ENCODE measurements around the gene GATAD2A.

DNA sequence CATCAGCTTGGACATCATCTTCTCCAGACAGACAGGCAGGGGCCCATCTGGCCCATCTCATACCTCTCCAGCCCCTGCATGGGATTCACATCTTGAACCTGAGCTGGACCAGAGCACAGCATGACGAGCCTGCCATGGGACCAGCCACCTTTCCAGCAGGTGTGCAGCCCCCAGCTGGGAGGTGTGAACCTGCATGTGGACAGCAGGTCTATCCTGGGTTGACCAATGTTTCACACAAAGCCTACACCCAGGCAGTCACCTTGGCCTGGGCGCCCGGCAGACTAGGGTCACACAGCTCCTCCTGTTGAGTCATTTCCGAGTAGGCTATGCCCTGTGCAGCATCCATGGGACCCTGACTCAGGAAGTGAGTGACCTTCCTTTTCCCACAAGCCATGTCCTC, 43.4 kb upstream of the GATAD2A start:
- TF ChIP-seq ZNF274 (IDR thresholded peaks at IDR 0.05; ENCODE audit: low read depth, low read length) (no peak), SUZ12 (IDR thresholded peaks at IDR 0.05; ENCODE audit: extremely low read depth, insufficient read depth, insufficient read length) (no peak)

All from NT2/D1 (cell line).